ENCODE data around the gene ARHGAP4. TPM values are rescaled to one million over a fixed set of nuclear protein-coding genes. Genes with fewer than 3 reads are reported as not detected.

Gene ARHGAP4
- polyA plus RNA-seq, 1 experiment: 0.12 TPM

- H3K27ac ChIP-seq (ENCODE audit: low read depth, low read length): no peak overlapping the region
- POLR2A ChIA-PET: interaction anchor here (0.6 kb wide), 1 partner anchor 13 kb away, joined by 3 read pairs; no protein-coding TSS in a partner anchor
- peaks cover 5% of the 10 kb centered on the region for H3K27me3 ChIP-seq (ENCODE audit: control insufficient read depth, insufficient read depth, low read length)
- no peaks in the 10 kb centered on the region; the same call in 1 of the 2 replicates for H3K9me3 ChIP-seq (ENCODE audit: control insufficient read depth, insufficient read depth, low read length)
- TF ChIP-seq CTCF (IDR thresholded peaks at IDR 0.05; ENCODE audit: low read depth, low read length): no peak
- CTCF ChIA-PET: interaction anchor here (0.7 to 1.3 kb wide), 3 partner anchors 36 to 179 kb away, joined by 3 to 4 read pairs (median 4); no protein-coding TSS in a partner anchor
- no peak for DNase-seq (ENCODE audit: low read depth, low spot score)
- H3K4me3 ChIP-seq (ENCODE audit: low read depth, low read length): no peak overlapping the region
Observed at GRCh38 chrX:153910446-153910845, 15.6 kb downstream of the ARHGAP4 start.

DNA sequence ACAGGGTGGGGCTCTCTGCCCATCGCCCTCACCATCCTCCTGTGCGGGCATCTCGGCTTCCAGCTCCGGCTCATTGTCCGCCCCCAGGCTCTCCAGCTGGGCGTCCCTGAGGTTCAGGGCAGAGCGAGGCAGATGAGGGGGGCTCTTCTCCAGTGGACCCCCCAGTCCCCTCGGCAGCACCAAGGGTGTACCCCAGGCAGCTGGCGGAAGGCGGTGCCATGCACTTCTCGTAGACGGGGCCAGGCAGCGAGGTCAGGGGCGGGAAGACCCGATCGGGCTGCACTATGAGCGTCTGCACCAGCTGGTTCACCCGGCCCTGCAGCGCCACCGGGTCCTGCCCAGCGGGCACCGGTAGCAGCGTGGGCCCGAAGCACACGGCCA, 16.1 kb downstream of the ARHGAP4 start:
- DNase-seq (ENCODE audit: low read depth, low spot score): no peak
- POLR2A ChIA-PET: no interaction called here
- no peaks in the 10 kb centered on the region; the same call in 1 of the 2 replicates for H3K9me3 ChIP-seq (ENCODE audit: control insufficient read depth, insufficient read depth, low read length)
- peaks cover 5% of the 10 kb centered on the region for H3K27me3 ChIP-seq (ENCODE audit: control insufficient read depth, insufficient read depth, low read length)
- no peak overlapping the region for H3K27ac ChIP-seq (ENCODE audit: low read depth, low read length)
- no peak overlapping the region for H3K4me3 ChIP-seq (ENCODE audit: low read depth, low read length)
- CTCF ChIA-PET: interaction anchor here (1.3 kb wide), 1 partner anchor 37 kb away, joined by 3 read pairs; no protein-coding TSS in a partner anchor
- TF ChIP-seq CTCF (IDR thresholded peaks at IDR 0.05; ENCODE audit: low read depth, low read length): no peak

DNA sequence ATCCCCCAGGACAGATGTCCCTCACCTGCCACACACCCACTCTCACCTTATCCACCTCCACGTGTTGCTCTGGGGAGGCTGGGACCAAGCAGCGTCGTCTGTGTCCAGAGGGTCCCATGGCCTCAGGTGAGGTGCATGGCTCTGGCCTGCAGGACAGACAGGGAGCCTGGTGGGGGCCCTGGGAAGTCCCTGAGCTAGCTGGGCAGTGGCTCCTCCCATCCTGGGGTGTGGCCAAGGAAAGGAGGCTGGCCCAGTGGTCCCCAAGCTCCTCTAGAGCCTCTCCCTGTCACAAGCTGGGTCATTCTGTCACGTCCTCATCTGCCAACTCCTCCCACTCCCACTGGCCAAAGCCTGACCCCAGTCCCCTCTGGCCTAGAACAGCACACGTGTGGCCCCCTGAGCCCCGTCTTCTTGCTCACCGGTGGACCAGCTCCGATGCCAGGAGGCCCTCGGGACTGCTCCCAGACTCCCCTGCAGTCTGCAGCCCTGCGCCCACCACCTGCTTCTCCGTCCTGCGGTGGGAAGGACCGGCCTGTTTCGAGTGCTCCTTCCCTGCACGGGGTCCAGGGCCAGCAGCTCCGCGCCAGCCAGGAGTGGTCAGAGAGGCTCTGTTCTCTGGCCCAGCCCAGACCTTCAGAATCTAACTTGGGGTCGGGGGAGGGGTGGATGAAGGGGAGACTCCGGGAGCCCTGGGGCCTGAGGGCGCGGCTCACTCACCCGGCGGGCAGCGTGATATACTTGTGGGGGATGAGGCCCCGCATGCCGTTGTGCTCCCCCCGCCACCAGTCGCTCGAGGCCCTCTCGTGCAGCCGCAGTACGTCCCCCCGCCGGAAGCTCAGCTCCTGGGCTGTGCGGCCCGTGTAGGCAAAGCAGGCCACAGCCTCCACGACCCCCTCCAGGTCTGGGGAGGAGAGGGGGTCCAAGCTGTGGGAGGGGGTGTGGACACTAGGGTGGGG, 16.8 kb downstream of the ARHGAP4 start:
- Histone ChIP-seq H3K4me3 (ENCODE audit: low read depth, low read length) (no peak overlapping the region), H3K27me3 (ENCODE audit: control insufficient read depth, insufficient read depth, low read length) (peaks cover 5% of the 10 kb centered on the region), H3K27ac (ENCODE audit: low read depth, low read length) (no peak overlapping the region), H3K9me3 (ENCODE audit: control insufficient read depth, insufficient read depth, low read length) (no peaks in the 10 kb centered on the region; the same call in 1 of the 2 replicates)
- CTCF ChIA-PET: no interaction called here
- DNase-seq (ENCODE audit: low read depth, low spot score): no peak
- no peak for TF ChIP-seq CTCF (IDR thresholded peaks at IDR 0.05; ENCODE audit: low read depth, low read length)
- POLR2A ChIA-PET: interaction anchor here (0.6 kb wide), 1 partner anchor 31 kb away, joined by 4 read pairs; no protein-coding TSS in a partner anchor

GRCh38 chrX:153908219-153908860, 17.7 kb downstream of the ARHGAP4 start:
- no peak for TF ChIP-seq CTCF (IDR thresholded peaks at IDR 0.05; ENCODE audit: low read depth, low read length)
- POLR2A ChIA-PET: interaction anchor here (0.6 kb wide), 1 partner anchor 30 kb away, joined by 4 read pairs; no protein-coding TSS in a partner anchor
- DNase-seq (ENCODE audit: low read depth, low spot score): no peak
- H3K27ac ChIP-seq (ENCODE audit: low read depth, low read length): no peak overlapping the region
- H3K27me3 ChIP-seq (ENCODE audit: control insufficient read depth, insufficient read depth, low read length): peaks cover 2% of the 10 kb centered on the region
- CTCF ChIA-PET: no interaction called here
- H3K4me3 ChIP-seq (ENCODE audit: low read depth, low read length): no peak overlapping the region
- no peaks in the 10 kb centered on the region; the same call in 1 of the 2 replicates for H3K9me3 ChIP-seq (ENCODE audit: control insufficient read depth, insufficient read depth, low read length)

Measured in AG04450 (cell line).